ENCODE measurements around the gene RCAN1. TPM values are rescaled to one million over a fixed set of nuclear protein-coding genes. Genes with fewer than 3 reads are reported as not detected.
"Not testable (repeated sequence)": the region's sequence is repeated elsewhere in the genome, so short reads cannot be mapped to it uniquely, and the experiment has no call there.

Gene RCAN1
- total RNA-seq, 1 donor from 2014 or later, result 30.1 TPM

GRCh38 chr21:34502480-34503106 is 112.3 kb downstream of the RCAN1 start:
- DNase-seq (ENCODE audit: low read depth), result no peak
- no peak for TF ChIP-seq CTCF (conservative IDR thresholded peaks at IDR 0.05; ENCODE audit: low read depth, low read length)
- H3K4me3 ChIP-seq (ENCODE audit: low read depth, low read length), result no peak overlapping the region

DNA sequence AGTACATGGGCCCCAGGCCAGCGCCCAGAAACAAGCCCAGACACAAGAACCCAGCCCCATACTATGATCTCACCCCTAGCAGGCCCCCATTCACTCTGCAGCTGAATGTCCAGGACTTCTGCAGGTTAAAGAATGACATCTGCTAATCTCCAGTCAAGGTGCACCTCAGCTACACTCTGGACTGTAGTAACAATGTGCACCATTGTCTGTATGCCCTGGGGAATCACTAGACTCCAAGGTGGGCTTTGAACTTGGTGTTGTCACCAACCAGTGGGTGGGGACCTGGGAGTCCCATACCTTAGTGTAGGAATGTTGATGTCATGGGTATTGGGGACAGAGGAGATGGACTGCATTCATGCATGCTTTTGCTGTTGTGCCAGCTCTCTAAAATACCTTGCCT is 113.2 kb downstream of the RCAN1 start:
- no peak overlapping the region for H3K4me3 ChIP-seq (ENCODE audit: low read depth, low read length)
- TF ChIP-seq CTCF (conservative IDR thresholded peaks at IDR 0.05; ENCODE audit: low read depth, low read length), result no peak
- DNase-seq (ENCODE audit: low read depth), result no peak

DNA sequence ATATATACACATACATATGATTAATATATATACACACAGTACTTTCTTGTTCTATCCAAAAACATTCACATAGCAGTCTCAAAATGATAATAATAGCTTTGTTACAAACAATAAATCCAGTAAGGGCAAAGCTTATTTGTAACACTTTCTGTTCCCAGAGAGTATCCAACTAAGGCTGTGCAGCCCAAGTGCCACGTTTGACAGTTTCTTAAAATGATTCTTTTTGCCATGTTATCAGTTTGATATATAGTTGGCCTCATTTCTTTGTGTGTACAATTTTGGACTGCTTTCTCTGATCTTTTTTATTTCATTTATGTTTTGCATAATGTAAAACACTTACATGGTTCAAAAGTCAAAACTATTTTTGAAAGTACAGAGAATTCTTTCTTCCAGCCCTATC is 114.7 kb downstream of the RCAN1 start:
- TF ChIP-seq CTCF (conservative IDR thresholded peaks at IDR 0.05; ENCODE audit: low read depth, low read length), result no peak
- no peak overlapping the region for H3K4me3 ChIP-seq (ENCODE audit: low read depth, low read length)
- DNase-seq (ENCODE audit: low read depth), result no peak

DNA sequence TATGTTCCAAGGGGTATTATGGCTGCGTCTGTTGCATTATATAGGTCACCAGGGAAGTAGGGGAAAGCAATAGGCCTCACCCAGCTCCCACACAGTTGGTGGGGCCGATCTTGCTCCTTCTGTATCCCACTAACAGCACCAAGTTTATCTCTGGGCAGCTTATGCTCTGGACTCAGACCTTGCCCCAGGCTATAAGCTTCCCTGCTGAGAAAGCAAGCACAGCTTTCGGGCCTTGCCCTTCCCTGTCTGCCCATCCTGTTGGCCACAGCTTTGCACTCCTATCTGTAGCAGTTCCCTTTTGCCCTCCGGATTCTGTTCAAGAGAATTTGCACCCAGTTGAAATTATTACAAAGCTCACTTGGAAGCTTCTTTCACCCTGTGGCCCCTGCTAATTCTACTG is 115.8 kb downstream of the RCAN1 start:
- no peak for DNase-seq (ENCODE audit: low read depth)
- no peak overlapping the region for H3K4me3 ChIP-seq (ENCODE audit: low read depth, low read length)
- TF ChIP-seq CTCF (conservative IDR thresholded peaks at IDR 0.05; ENCODE audit: low read depth, low read length), result no peak

DNA sequence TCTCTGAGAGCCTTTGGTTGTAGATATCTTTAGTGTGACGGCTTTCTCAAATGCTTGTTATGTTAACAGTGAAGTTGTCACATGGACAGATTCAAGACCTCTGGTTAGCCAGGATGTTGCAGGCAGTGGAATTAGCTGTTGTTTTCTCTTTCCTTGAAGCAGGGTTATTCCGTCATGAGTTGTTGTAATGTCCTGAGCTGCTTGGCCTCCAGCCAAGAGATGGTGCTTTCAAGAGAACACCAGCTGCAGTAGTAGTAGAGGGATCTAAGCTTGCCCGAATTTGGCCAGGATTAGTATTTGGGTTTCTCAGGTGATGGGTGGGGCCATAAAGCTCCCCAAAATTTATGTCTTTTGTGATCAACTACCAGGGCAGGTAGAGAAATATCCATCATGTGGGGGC is 116.3 kb downstream of the RCAN1 start:
- no peak for TF ChIP-seq CTCF (conservative IDR thresholded peaks at IDR 0.05; ENCODE audit: low read depth, low read length)
- H3K4me3 ChIP-seq (ENCODE audit: low read depth, low read length), result no peak overlapping the region
- no peak for DNase-seq (ENCODE audit: low read depth)

- H3K4me3 ChIP-seq (ENCODE audit: low read depth, low read length); DNase-seq (ENCODE audit: low read depth): not testable (repeated sequence)
Observed at GRCh38 chr21:34483854-34484253, 131.1 kb downstream of the RCAN1 start.

DNA sequence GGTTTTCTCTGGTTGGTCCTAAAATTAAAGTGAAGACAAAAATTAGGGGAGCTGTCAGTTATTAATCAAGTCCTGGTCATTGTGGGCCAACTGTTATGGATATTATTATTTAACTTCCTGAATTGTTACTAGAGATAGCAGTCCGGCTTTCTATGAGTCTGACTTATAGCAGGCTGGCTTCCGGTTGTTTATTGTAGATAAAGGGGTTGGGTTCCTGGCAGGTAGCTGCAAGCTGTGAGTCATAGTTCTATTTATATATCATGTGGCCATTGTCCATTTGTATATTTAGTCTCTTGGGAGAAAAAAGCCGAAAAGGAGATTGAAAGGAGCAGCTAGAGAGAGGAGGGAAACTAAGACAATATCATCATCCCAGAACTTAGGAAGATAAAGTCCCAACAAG is 131.5 kb downstream of the RCAN1 start:
- not testable (repeated sequence) for H3K4me3 ChIP-seq (ENCODE audit: low read depth, low read length); DNase-seq (ENCODE audit: low read depth)

DNA sequence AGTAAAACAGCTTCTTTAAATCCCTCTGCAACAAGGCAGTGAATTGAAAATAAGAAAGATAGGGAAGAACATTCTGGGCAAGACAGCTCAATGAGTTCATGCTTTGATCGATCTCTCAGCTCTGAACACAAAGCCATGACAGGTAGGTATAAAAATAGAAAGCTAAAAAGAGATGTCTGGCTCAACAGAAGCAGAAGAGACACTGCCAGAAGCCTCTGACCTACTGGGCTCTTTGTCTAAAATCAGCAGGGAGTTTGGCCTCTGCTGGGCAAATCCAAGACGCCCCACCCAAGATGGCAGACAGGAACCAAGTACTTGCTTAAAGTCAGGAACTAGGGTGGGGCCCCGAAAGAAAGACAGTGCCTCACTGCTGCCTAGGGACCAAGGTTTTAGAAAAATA is 147.6 kb downstream of the RCAN1 start:
- H3K4me3 ChIP-seq (ENCODE audit: low read depth, low read length), result not testable (repeated sequence)

More for the DNA sequence above, 147.6 kb downstream of the RCAN1 start:
- DNase-seq (ENCODE audit: low read depth), result not testable (repeated sequence)

Other genes starting within 250 kb of the RCAN1 start
- 0.94 and 22.0 TPM in 2 replicates for gene SMIM11, start 239.6 kb downstream of the RCAN1 start, total RNA-seq
- not detected in 2 replicates for gene SMIM34, start 191.2 kb downstream of the RCAN1 start, total RNA-seq
- 0.22 TPM in 1 of 2 replicates, not detected in the other for gene KCNE1, start 102.9 kb downstream of the RCAN1 start, total RNA-seq
- 0.58 and 1.3 TPM in 2 replicates for gene CLIC6, start 53.9 kb upstream of the RCAN1 start, total RNA-seq